ENCODE measurements around the gene LAMTOR5.
A peak's percentile ranks its signal among the peaks of the same experiment; 100 is the strongest.

The LAMTOR5 gene

DNA sequence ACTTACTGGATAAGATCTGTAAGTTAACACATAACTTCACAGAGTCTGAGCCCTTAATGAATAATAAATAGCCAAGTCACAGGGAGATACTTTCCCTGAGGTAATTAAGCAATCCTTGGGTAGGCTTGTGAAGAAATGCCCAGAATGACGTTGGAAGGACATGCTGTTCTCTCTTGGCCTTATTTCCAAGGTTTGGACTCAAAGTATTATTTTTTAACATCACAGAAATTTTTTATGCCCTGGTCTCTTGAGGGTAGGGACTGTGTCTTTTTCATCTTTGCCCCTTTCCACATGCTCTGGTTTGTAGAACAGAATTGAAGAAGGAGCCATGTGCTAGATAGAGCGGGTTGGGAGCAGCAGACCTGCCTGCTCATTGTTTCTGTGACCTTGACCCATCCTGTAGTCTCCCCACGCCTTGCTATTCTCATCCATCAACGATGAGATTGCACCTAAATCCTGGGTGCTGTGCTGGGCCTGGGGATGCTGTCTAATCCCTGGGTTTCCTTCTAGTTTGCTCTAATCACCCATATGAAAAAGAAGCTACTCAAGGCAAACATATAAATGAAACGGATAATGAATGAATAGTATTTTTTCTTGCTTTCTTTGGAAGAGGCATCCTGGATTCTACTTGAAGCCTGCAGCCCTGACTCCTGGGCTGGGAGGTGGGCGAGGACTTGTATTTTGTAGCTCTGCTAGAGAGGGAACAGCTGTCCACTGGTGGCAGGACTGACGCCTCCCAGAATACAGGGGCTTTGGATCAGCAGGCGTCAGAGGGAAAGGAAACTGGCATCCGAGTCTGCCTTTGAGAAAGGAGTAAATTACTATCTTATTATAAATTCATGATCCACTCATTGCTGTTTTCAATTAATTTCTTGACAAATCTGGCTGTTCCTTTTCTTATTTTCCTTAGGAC lies 17.5 kb upstream of the LAMTOR5 start:
- Histone ChIP-seq H3K27ac (ENCODE audit: low read depth, low read length) (no peak overlapping the region), H3K79me2 (ENCODE audit: control insufficient read depth, insufficient read depth, low read length, poor library complexity) (no peaks in the 10 kb centered on the region), H2AK5ac (ENCODE audit: low read length) (no peak overlapping the region), H3K9ac (ENCODE audit: low read length) (no peak overlapping the region), H3K79me1 (ENCODE audit: low read length) (no peaks in the 10 kb centered on the region), H3K14ac (ENCODE audit: low read length) (no peak overlapping the region), H2BK120ac (ENCODE audit: insufficient read depth, low read length, poor library complexity) (no peak overlapping the region), H3K23ac (ENCODE audit: low read length) (no peak overlapping the region), H3K4me3 (ENCODE audit: low read depth, low read length) (no peak overlapping the region), H2AFZ (ENCODE audit: insufficient read depth, low read length, poor library complexity) (no peak overlapping the region), H3K27me3 (ENCODE audit: insufficient read depth, low read length) (no peaks in the 10 kb centered on the region), H3K4me1 (ENCODE audit: control insufficient read depth in 1 of 2, insufficient read depth in 2 of 2, low read length in 2 of 2) (no peaks in the 10 kb centered on the region), H4K12ac (ENCODE audit: low read depth, low read length) (no peak overlapping the region), H4K8ac (ENCODE audit: low read depth, low read length) (no peak overlapping the region), H3K4me2 (ENCODE audit: low read length) (no peak overlapping the region), H3K4ac (ENCODE audit: low read depth, low read length) (no peak overlapping the region), H4K91ac (ENCODE audit: low read depth, low read length) (no peak overlapping the region), H3K18ac (ENCODE audit: low read length) (no peak overlapping the region), H3K9me3 (ENCODE audit: insufficient read depth, low read depth, low read length) (no peaks in the 10 kb centered on the region), H3K36me3 (ENCODE audit: control insufficient read depth in 1 of 2, insufficient read depth in 2 of 2, low read length in 2 of 2) (no peaks in the 10 kb centered on the region), H2BK12ac (ENCODE audit: low read length) (no peak overlapping the region), H2BK5ac (ENCODE audit: low read depth, low read length, poor library complexity) (no peak overlapping the region)
- DNase-seq = no peak
- WGBS (ENCODE audit: extremely low coverage, insufficient coverage, insufficient read length) = no CpG with 5 or more reads among the region's 9 CpGs

DNA sequence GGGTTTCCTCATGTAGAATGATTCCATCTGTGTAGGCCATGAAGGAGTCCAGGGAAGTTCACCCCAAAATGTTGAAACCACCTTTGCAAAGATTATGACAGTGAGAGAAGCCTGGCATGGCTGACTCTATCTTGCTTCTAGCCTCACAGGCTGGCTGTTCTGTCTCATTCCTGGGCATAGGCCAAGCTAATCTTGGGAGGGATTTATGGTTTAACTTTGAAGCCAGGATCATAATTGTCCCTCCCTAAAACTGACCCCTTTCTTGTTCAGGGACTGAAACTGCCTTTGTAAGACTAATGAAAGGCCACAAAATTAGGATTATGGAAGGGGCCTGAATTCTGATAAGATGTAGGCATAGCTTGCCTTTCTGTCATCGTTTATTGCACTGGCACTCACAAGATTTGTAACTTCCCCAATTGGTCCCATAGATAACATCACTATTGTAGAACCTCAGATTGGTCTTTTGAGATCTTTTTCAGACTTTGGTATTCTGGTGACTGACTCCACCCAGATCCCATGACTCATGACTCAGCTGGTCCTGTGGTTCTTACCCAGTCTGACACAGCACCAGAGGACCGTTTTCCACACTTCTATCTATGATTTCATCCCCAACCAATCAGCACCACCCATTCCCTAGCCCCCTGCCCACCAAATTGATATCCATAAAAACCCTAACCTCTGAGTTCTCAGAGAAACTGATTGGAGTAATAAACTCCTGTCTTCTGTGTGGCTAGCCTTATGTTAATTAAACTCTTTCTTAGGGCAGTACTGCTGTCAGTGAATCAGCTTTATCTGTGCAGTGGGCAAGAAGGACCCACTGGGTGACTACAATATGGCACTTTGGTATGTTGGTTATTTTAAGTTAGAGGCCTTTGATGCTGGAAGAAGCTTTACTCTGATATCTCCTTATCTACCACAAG lies 13.6 kb upstream of the LAMTOR5 start:
- no peak overlapping the region for H2BK12ac ChIP-seq (ENCODE audit: low read length)

DNA sequence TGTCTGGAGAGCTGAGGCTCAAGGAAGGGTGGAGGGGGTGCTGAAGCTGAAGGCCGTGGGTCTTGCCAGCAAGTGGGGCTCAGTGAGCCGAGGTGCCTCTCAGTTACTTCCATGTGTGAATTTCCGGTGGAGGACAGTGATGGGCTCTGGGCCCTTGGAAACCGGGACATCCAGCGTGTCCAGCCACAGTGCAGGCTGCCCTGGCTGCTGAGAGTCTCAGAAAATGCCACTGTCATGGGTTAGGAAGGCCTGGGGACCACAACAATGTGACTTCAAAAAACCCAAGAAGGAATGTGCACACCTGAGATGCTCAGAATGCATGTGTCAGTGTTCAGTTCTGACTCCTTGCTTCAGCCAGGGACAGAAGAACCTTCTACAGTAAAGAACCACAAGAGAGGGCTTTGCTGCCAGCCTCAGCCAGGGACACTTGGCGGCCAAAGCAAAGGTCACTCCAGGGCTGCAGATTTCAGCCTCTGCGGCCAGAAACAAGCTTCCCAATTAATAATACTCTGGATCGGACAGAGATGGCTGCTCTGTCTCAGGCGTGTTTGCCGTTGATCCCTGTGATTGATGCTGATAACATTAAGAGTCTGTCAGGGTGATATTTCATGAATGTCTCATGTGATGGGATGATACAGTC lies 12.6 kb upstream of the LAMTOR5 start:
- no peak for DNase-seq

More for the DNA sequence above, 13.6 kb upstream of the LAMTOR5 start:
- peak in 1 of 2 donors; percentile 26 for DNase-seq
- Histone ChIP-seq H4K91ac (ENCODE audit: low read depth, low read length) (no peak overlapping the region), H3K4me2 (ENCODE audit: low read length) (no peak overlapping the region), H2BK5ac (ENCODE audit: low read depth, low read length, poor library complexity) (no peak overlapping the region), H2BK120ac (ENCODE audit: insufficient read depth, low read length, poor library complexity) (no peak overlapping the region), H4K12ac (ENCODE audit: low read depth, low read length) (no peak overlapping the region), H3K18ac (ENCODE audit: low read length) (no peak overlapping the region), H3K4me3 (ENCODE audit: low read depth, low read length) (no peak overlapping the region), H3K14ac (ENCODE audit: low read length) (no peak overlapping the region), H4K8ac (ENCODE audit: low read depth, low read length) (no peak overlapping the region), H3K27me3 (ENCODE audit: insufficient read depth, low read length) (no peaks in the 10 kb centered on the region), H3K9ac (ENCODE audit: low read length) (no peak overlapping the region), H3K36me3 (ENCODE audit: control insufficient read depth in 1 of 2, insufficient read depth in 2 of 2, low read length in 2 of 2) (no peaks in the 10 kb centered on the region), H3K23ac (ENCODE audit: low read length) (no peak overlapping the region), H2AK5ac (ENCODE audit: low read length) (no peak overlapping the region), H3K27ac (ENCODE audit: low read depth, low read length) (no peak overlapping the region), H2AFZ (ENCODE audit: insufficient read depth, low read length, poor library complexity) (no peak overlapping the region), H3K79me2 (ENCODE audit: control insufficient read depth, insufficient read depth, low read length, poor library complexity) (no peaks in the 10 kb centered on the region), H3K4me1 (ENCODE audit: control insufficient read depth in 1 of 2, insufficient read depth in 2 of 2, low read length in 2 of 2) (no peaks in the 10 kb centered on the region), H3K4ac (ENCODE audit: low read depth, low read length) (no peak overlapping the region), H3K9me3 (ENCODE audit: insufficient read depth, low read depth, low read length) (no peaks in the 10 kb centered on the region), H3K79me1 (ENCODE audit: low read length) (no peaks in the 10 kb centered on the region)
- WGBS (ENCODE audit: extremely low coverage, insufficient coverage, insufficient read length) = no CpG with 5 or more reads among the region's 2 CpGs

DNA sequence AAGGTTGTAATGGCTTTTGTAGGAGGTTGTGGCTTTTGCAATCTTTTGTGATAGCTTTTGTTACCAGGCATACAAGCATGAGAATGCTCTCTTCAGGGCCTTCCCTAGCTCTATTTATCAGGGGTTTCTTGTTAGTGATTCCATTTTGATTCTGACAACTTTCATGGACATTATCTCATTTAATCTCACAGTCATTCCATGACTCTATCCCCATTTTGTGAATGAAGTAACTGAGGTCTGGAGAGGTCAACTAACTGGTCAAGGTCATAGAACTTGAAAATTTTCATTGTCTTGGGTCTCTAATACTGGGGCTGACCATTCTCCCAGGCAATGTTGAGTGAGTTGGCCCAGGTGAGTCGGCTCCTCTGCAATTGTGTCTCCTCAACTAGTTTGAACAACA lies 11.2 kb upstream of the LAMTOR5 start:
- H4K91ac ChIP-seq (ENCODE audit: low read depth, low read length) = no peak overlapping the region
- H3K79me2 ChIP-seq (ENCODE audit: control insufficient read depth, insufficient read depth, low read length, poor library complexity) = no peaks in the 10 kb centered on the region
- H3K4ac ChIP-seq (ENCODE audit: low read depth, low read length) = no peak overlapping the region
- H2AFZ ChIP-seq (ENCODE audit: insufficient read depth, low read length, poor library complexity) = no peak overlapping the region
- no peaks in the 10 kb centered on the region for H3K79me1 ChIP-seq (ENCODE audit: low read length)
- no peak overlapping the region for H3K9ac ChIP-seq (ENCODE audit: low read length)
- no peaks in the 10 kb centered on the region for H3K4me1 ChIP-seq (ENCODE audit: control insufficient read depth in 1 of 2, insufficient read depth in 2 of 2, low read length in 2 of 2)
- H3K18ac ChIP-seq (ENCODE audit: low read length) = no peak overlapping the region
- no peak for DNase-seq
- H3K14ac ChIP-seq (ENCODE audit: low read length) = no peak overlapping the region
- H3K4me3 ChIP-seq (ENCODE audit: low read depth, low read length) = no peak overlapping the region
- H4K8ac ChIP-seq (ENCODE audit: low read depth, low read length) = no peak overlapping the region
- H3K36me3 ChIP-seq (ENCODE audit: control insufficient read depth in 1 of 2, insufficient read depth in 2 of 2, low read length in 2 of 2) = no peaks in the 10 kb centered on the region
- H3K9me3 ChIP-seq (ENCODE audit: insufficient read depth, low read depth, low read length) = no peaks in the 10 kb centered on the region
- H3K27me3 ChIP-seq (ENCODE audit: insufficient read depth, low read length) = no peaks in the 10 kb centered on the region
- H2AK5ac ChIP-seq (ENCODE audit: low read length) = no peak overlapping the region
- H2BK5ac ChIP-seq (ENCODE audit: low read depth, low read length, poor library complexity) = no peak overlapping the region
- no peak overlapping the region for H3K23ac ChIP-seq (ENCODE audit: low read length)
- no peak overlapping the region for H4K12ac ChIP-seq (ENCODE audit: low read depth, low read length)
- WGBS (ENCODE audit: extremely low coverage, insufficient coverage, insufficient read length) = no CpG with 5 or more reads among the region's 1 CpG
- no peak overlapping the region for H3K4me2 ChIP-seq (ENCODE audit: low read length)
- no peak overlapping the region for H2BK120ac ChIP-seq (ENCODE audit: insufficient read depth, low read length, poor library complexity)
- H3K27ac ChIP-seq (ENCODE audit: low read depth, low read length) = no peak overlapping the region
- no peak overlapping the region for H2BK12ac ChIP-seq (ENCODE audit: low read length)

More for the DNA sequence above, 12.6 kb upstream of the LAMTOR5 start:
- Histone ChIP-seq H3K4me2 (ENCODE audit: low read length) (no peak overlapping the region), H3K9ac (ENCODE audit: low read length) (no peak overlapping the region), H4K91ac (ENCODE audit: low read depth, low read length) (no peak overlapping the region), H3K27ac (ENCODE audit: low read depth, low read length) (no peak overlapping the region), H3K79me2 (ENCODE audit: control insufficient read depth, insufficient read depth, low read length, poor library complexity) (no peaks in the 10 kb centered on the region), H2AK5ac (ENCODE audit: low read length) (no peak overlapping the region), H3K4me3 (ENCODE audit: low read depth, low read length) (no peak overlapping the region), H3K18ac (ENCODE audit: low read length) (no peak overlapping the region), H3K14ac (ENCODE audit: low read length) (no peak overlapping the region), H2BK12ac (ENCODE audit: low read length) (no peak overlapping the region), H2BK5ac (ENCODE audit: low read depth, low read length, poor library complexity) (no peak overlapping the region), H3K4me1 (ENCODE audit: control insufficient read depth in 1 of 2, insufficient read depth in 2 of 2, low read length in 2 of 2) (no peaks in the 10 kb centered on the region), H2BK120ac (ENCODE audit: insufficient read depth, low read length, poor library complexity) (no peak overlapping the region), H3K9me3 (ENCODE audit: insufficient read depth, low read depth, low read length) (no peaks in the 10 kb centered on the region), H3K4ac (ENCODE audit: low read depth, low read length) (no peak overlapping the region), H3K36me3 (ENCODE audit: control insufficient read depth in 1 of 2, insufficient read depth in 2 of 2, low read length in 2 of 2) (no peaks in the 10 kb centered on the region), H4K12ac (ENCODE audit: low read depth, low read length) (no peak overlapping the region), H4K8ac (ENCODE audit: low read depth, low read length) (no peak overlapping the region), H3K27me3 (ENCODE audit: insufficient read depth, low read length) (no peaks in the 10 kb centered on the region), H3K23ac (ENCODE audit: low read length) (no peak overlapping the region), H2AFZ (ENCODE audit: insufficient read depth, low read length, poor library complexity) (no peak overlapping the region), H3K79me1 (ENCODE audit: low read length) (no peaks in the 10 kb centered on the region)
- WGBS (ENCODE audit: extremely low coverage, insufficient coverage, insufficient read length) = no CpG with 5 or more reads among the region's 10 CpGs

All from trophoblast cell (in vitro differentiated cells and primary cell).